ENCODE measurements around the gene FAAP100. TPM values are rescaled to one million over a fixed set of nuclear protein-coding genes. Genes with fewer than 3 reads are reported as not detected.

Gene FAAP100
- total RNA-seq, 2 donors from 2014 or later, result 27.8 to 50.4 TPM

DNA sequence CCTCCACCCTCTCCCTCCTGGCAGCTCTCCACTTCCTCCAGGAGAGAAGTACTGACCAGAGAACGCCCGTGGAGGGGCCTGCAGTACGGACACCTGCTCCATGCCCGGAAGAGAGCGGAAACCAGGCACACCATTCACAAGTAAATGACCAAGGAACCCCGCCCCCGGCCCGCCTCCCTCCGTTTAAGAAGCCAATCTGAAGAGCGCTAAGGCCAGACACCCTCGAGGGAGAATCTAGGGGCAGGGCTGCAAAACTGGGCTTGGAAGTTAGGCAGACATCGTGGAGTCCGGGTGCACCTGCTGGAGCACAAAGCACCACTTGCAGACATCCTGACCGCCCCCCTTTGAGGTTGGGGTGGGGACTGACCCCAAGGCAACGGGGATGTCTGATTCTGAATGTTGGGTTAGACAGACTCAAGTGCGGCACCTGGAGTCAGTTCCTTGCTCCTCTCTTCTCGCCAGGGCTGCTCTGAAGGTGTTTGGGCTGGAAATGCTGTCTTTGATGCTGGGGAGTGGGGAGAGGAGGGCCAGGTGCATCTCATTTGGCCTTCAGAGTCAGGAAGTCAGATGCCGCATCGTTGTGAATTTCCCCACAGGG lies 964 bp upstream of the FAAP100 start:
- WGBS, 2 donors, result 1 to 2% methylated on average over 7 to 19 of the region's 19 CpGs
- peaks cover 0 to 4% of the 10 kb centered on the region in 2 donors for H3K36me3 ChIP-seq (replicated peaks in 1 of 2; ENCODE audit: insufficient read depth in 1 of 2, low read depth in 2 of 2)
- H3K4me3 ChIP-seq, result peak overlapping the region; percentile 57 to 85
- TF ChIP-seq POLR2A (IDR thresholded peaks at IDR 0.05), result peak in 1 of 3 donors; percentile 33
- TF ChIP-seq, protein P1, sequence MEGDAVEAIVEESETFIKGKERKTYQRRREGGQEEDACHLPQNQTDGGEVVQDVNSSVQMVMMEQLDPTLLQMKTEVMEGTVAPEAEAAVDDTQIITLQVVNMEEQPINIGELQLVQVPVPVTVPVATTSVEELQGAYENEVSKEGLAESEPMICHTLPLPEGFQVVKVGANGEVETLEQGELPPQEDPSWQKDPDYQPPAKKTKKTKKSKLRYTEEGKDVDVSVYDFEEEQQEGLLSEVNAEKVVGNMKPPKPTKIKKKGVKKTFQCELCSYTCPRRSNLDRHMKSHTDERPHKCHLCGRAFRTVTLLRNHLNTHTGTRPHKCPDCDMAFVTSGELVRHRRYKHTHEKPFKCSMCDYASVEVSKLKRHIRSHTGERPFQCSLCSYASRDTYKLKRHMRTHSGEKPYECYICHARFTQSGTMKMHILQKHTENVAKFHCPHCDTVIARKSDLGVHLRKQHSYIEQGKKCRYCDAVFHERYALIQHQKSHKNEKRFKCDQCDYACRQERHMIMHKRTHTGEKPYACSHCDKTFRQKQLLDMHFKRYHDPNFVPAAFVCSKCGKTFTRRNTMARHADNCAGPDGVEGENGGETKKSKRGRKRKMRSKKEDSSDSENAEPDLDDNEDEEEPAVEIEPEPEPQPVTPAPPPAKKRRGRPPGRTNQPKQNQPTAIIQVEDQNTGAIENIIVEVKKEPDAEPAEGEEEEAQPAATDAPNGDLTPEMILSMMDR (IDR thresholded peaks at IDR 0.05), result peak in 3 of 7 experiments; percentile 6 to 9 (median 8)
- H3K9me3 ChIP-seq, result no peaks in the 10 kb centered on the region
- peak; percentile 73 to 87 (median 82) for DNase-seq
- ATAC-seq, result peak; percentile 66
- peaks cover 35% of the 10 kb centered on the region for H3K4me1 ChIP-seq
- intact Hi-C loops (cut with DNase I), result no loop called here
- H3K27me3 ChIP-seq, result no peaks in the 10 kb centered on the region
- H3K27ac ChIP-seq, result peak overlapping the region; percentile 47 to 86 (median 72)

DNA sequence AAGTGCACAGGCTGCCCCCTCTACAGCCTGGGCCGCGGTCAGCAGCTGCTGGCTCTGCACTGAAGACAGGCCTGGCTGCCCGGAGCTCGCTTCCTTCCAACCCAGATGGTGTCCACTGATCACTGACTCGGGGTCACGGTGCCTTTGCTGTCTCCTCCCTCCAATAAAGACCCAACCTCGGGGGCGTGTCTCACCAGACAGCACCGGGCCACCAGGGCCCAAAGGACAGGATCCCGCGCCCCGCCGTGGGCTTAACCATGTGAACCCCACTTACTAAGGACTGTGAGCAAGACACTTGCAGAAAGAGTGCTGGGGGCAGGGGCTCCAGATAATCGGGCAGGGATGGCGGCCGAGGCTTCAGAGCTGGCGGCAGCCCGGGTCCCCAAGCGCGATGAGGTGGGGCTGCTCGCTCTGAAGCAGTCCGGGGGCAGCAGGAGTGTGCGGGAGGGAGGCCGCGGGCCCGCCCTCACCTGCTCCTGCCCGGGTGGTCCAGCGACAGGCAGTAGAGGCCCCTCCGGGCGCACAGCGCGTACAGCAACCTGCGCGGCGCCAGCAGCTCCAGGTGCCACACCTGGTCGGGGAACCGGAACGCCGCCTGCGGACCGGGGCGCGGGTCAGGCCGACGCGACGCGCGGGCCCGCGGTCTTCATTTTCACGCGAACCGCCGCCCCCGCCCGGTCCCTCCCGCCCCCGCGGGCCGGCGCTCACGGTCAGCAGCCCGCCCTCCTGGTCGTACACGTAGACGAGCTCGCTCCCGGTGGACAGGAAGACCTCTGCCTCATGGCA lies 502 bp downstream of the FAAP100 start:
- TF ChIP-seq POLR2A (IDR thresholded peaks at IDR 0.05), result peak in 1 of 3 donors; percentile 27
- TF ChIP-seq, protein P1 (IDR thresholded peaks at IDR 0.05), result no peak
- peaks cover 0 to 6% of the 10 kb centered on the region in 2 donors for H3K36me3 ChIP-seq (replicated peaks in 1 of 2; ENCODE audit: insufficient read depth in 1 of 2, low read depth in 2 of 2)
- peaks cover 35% of the 10 kb centered on the region for H3K4me1 ChIP-seq
- DNase-seq (peak in 3 of 4 donors; percentile 43 to 53 (median 51)), ATAC-seq (peak; percentile 4)
- no peaks in the 10 kb centered on the region for H3K9me3 ChIP-seq
- intact Hi-C loops (cut with DNase I), result no loop called here
- peak overlapping the region; percentile 37 to 86 (median 62) for H3K27ac ChIP-seq
- 1% methylated on average over 69 of the region's 69 CpGs; no CpG with 5 or more reads in 1 of the 2 donors for WGBS, 2 donors
- H3K4me3 ChIP-seq, result peak overlapping the region; percentile 57 to 85
- no peaks in the 10 kb centered on the region for H3K27me3 ChIP-seq

GRCh38 chr17:81550830-81551457 lies 1.2 kb downstream of the FAAP100 start:
- WGBS, 2 donors, result 77% methylated on average over 27 of the region's 27 CpGs; no CpG with 5 or more reads in 1 of the 2 donors

DNA sequence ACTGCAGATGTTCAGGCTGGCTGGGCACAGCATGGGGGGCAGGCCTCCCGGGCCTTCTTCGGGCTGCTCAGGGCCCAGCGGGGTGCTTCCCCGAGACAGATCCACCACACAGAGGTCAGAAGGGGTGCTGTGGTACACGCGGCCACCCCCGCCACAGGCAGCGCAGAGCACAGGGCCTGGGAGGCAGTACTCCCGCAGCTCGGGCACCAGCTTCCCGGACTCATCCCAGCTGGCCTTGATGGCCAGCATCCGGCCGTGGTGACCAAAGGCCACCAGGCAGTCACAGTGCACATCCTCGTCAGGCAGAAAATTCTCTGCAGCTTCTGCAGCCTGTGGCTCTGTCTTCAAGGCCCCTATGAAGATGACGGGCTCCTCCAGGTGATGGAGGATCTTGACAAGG lies 1.9 kb downstream of the FAAP100 start:
- TF ChIP-seq, protein P1 (IDR thresholded peaks at IDR 0.05), result no peak
- TF ChIP-seq POLR2A (IDR thresholded peaks at IDR 0.05), result no peak
- H3K27ac ChIP-seq, result no peak overlapping the region
- no peaks in the 10 kb centered on the region for H3K9me3 ChIP-seq
- H3K36me3 ChIP-seq (replicated peaks in 1 of 2; ENCODE audit: insufficient read depth in 1 of 2, low read depth in 2 of 2), result peaks cover 0 to 8% of the 10 kb centered on the region in 2 donors
- peaks cover 35% of the 10 kb centered on the region for H3K4me1 ChIP-seq
- DNase-seq (no peak), ATAC-seq (no peak)
- intact Hi-C loops (cut with DNase I), result no loop called here
- 95 to 100% methylated on average over 1 to 8 of the region's 15 CpGs for WGBS, 2 donors
- H3K27me3 ChIP-seq, result no peaks in the 10 kb centered on the region
- no peak overlapping the region for H3K4me3 ChIP-seq

More at GRCh38 chr17:81550830-81551457, 1.2 kb downstream of the FAAP100 start:
- Histone ChIP-seq H3K36me3 (replicated peaks in 1 of 2; ENCODE audit: insufficient read depth in 1 of 2, low read depth in 2 of 2) (peaks cover 0 to 5% of the 10 kb centered on the region in 2 donors), H3K4me3 (no peak overlapping the region), H3K9me3 (no peaks in the 10 kb centered on the region), H3K27me3 (no peaks in the 10 kb centered on the region), H3K27ac (peak overlapping the region in 1 of 4 donors; percentile 77), H3K4me1 (peaks cover 35% of the 10 kb centered on the region)
- ATAC-seq (no peak), DNase-seq (peak in 1 of 4 donors; percentile 22)
- intact Hi-C loops (cut with DNase I), result no loop called here
- TF ChIP-seq POLR2A (IDR thresholded peaks at IDR 0.05), result no peak
- TF ChIP-seq, protein P1 (IDR thresholded peaks at IDR 0.05), result no peak

Measured in body of pancreas (tissue), 4 donors.